Astrocyte (in vitro differentiated cells and primary cell): ENCODE measurements around the gene CPEB4.

Experiments used
- CTCF ChIP-seq: IDR thresholded peaks from 2 replicates; pipeline ENCODE4 v1.5.1; 2011; ENCODE audit warnings: low read depth, mild to moderate bottlenecking, inconsistent platforms, low read length, moderate library complexity; ENCODE audit not compliant: insufficient read depth
- EZH2 ChIP-seq: IDR thresholded peaks from 2 replicates; pipeline ENCODE4 v1.6.1; 2012; ENCODE audit warnings: mild to moderate bottlenecking, low read length, inconsistent platforms; ENCODE audit not compliant: insufficient read depth

- TF ChIP-seq EZH2 (no peak), CTCF (no peak)
Observed at GRCh38 chr5:173920866-173921555, 32.9 kb downstream of the CPEB4 start.
